ENCODE results near the gene ATXN7. TPM values are rescaled to one million over a fixed set of nuclear protein-coding genes. Genes with fewer than 3 reads are reported as not detected.

ATXN7 gene
- total and polyA plus RNA-seq, 8 donors: 7.3 to 40.4 (median 25.2) TPM

- intact Hi-C loops (cut with DNase I): no loop called here
- WGBS, 2 donors: 23 to 24% methylated on average over 3 of the region's 3 CpGs
- DNase-seq (peak in 4 of 6 donors; percentile 51 to 64 (median 58)), ATAC-seq (peak; percentile 29 to 43 (median 34)), FAIRE-seq (no peak)
- Histone ChIP-seq H3K27ac (peak overlapping the region; percentile 0 to 86 (median 68)), H3K4me1 (peaks cover 35 to 87% (median 84%) of the 10 kb centered on the region in 3 donors), H3K27me3 (no peaks in the 10 kb centered on the region), H3K9me3 (no peaks in the 10 kb centered on the region), H3K36me3 (no peaks in the 10 kb centered on the region), H3K4me3 (no peak overlapping the region)
- TF ChIP-seq CTCF (IDR thresholded peaks at IDR 0.05): no peak
Observed at GRCh38 chr3:63975723-63976122, 112.1 kb downstream of the ATXN7 start.

GRCh38 chr3:63976161-63976871, 112.6 kb downstream of the ATXN7 start:
- FAIRE-seq (no peak), ATAC-seq (peak in 1 of 4 donors; percentile 47), DNase-seq (no peak)
- peaks cover 0 to 3% (median 0%) of the 10 kb centered on the region in 3 donors for H3K36me3 ChIP-seq
- no peak for TF ChIP-seq CTCF (IDR thresholded peaks at IDR 0.05)
- no peaks in the 10 kb centered on the region for H3K27me3 ChIP-seq
- no peaks in the 10 kb centered on the region for H3K9me3 ChIP-seq
- H3K4me3 ChIP-seq: no peak overlapping the region
- peaks cover 32 to 82% (median 79%) of the 10 kb centered on the region in 3 donors for H3K4me1 ChIP-seq
- H3K27ac ChIP-seq: peak overlapping the region; percentile 0 to 86 (median 68)
- 42 to 51% methylated on average over 4 of the region's 4 CpGs for WGBS, 2 donors
- intact Hi-C loops (cut with DNase I): no loop called here

GRCh38 chr3:63976872-63977200, 113.2 kb downstream of the ATXN7 start:
- Histone ChIP-seq H3K4me1 (peaks cover 35 to 83% (median 82%) of the 10 kb centered on the region in 3 donors), H3K27ac (peak overlapping the region; percentile 0 to 86 (median 68)), H3K4me3 (no peak overlapping the region), H3K36me3 (peaks cover 0 to 8% (median 0%) of the 10 kb centered on the region in 3 donors), H3K27me3 (no peaks in the 10 kb centered on the region), H3K9me3 (no peaks in the 10 kb centered on the region)
- intact Hi-C loops (cut with DNase I): no loop called here
- 38 to 50% methylated on average over 2 of the region's 2 CpGs for WGBS, 2 donors
- TF ChIP-seq CTCF (IDR thresholded peaks at IDR 0.05): no peak
- peak; percentile 42 to 63 (median 46) for ATAC-seq
- peak in 5 of 6 donors; percentile 32 to 87 (median 73) for DNase-seq
- FAIRE-seq: no peak

GRCh38 chr3:63977893-63978292, 114.2 kb downstream of the ATXN7 start:
- no peak for TF ChIP-seq CTCF (IDR thresholded peaks at IDR 0.05)
- Histone ChIP-seq H3K9me3 (no peaks in the 10 kb centered on the region), H3K27ac (peak overlapping the region in 3 of 4 donors; percentile 0 to 86 (median 83)), H3K4me3 (no peak overlapping the region), H3K36me3 (peaks cover 0 to 12% (median 0%) of the 10 kb centered on the region in 3 donors), H3K27me3 (no peaks in the 10 kb centered on the region), H3K4me1 (peaks cover 35 to 75% (median 73%) of the 10 kb centered on the region in 3 donors)
- no peak for FAIRE-seq
- ATAC-seq: no peak
- intact Hi-C loops (cut with DNase I): no loop called here
- DNase-seq: no peak
- WGBS, 2 donors: 54 to 65% methylated on average over 4 of the region's 4 CpGs
